ENCODE data around the gene VGLL3. TPM values are rescaled to one million over a fixed set of nuclear protein-coding genes. Genes with fewer than 3 reads are reported as not detected.

The VGLL3 gene
- total RNA-seq, 1 experiment from 2014 or later, result 0.10 TPM

DNA sequence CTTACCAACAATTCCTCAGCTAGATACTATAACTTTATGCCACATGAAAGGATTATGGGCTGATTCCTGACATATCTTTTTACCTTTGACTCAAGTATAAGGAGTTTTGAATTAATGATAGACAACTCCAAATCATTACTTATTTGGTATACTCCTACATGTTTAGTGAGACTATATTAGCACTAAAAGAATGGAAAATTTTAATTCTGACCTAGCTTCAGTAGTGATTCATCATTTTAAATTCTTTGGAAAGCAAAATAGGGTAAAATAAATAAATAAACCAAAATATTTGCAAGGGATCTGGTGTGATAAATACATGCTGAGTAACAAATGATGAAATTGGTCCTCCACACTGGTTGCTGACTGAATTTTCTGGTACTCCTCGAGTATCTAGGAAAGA, 42.3 kb upstream of the VGLL3 start:
- ChIA-PET RAD21 (ENCODE audit: low non-redundant PET in 1 of 2, low total read pairs in 2 of 2, uncharacterized antibody in 2 of 2, unreplicated experiment in 2 of 2) (no interaction called here), CTCF (no interaction called here), POLR2A (no interaction called here)
- ATAC-seq (no peak), DNase-seq (ENCODE audit: low read depth, low spot score) (no peak)
- H4K20me1 ChIP-seq (ENCODE audit: insufficient read depth), result no peaks in the 10 kb centered on the region
- no peaks in the 10 kb centered on the region for H3K9me2 ChIP-seq (ENCODE audit: insufficient read depth)
- H3K27ac ChIP-seq (ENCODE audit: low read depth, low read length), result no peak overlapping the region
- H3K79me2 ChIP-seq (ENCODE audit: insufficient read depth, low read length), result no peaks in the 10 kb centered on the region
- H3K36me3 ChIP-seq (ENCODE audit: control insufficient read depth in 1 of 2, insufficient read depth in 2 of 2, low read length in 2 of 2), result no peaks in the 10 kb centered on the region
- no peaks in the 10 kb centered on the region for H3K4me1 ChIP-seq (ENCODE audit: control insufficient read depth in 1 of 2, insufficient read depth in 2 of 2, low read length in 2 of 2)
- intact Hi-C loops (cut with micrococcal nuclease), result no loop called here
- no peak overlapping the region for H2AFZ ChIP-seq (ENCODE audit: low read depth, low read length, poor library complexity, severe bottlenecking)
- no TSS peak for BruUV-seq (replicated peaks)
- no peaks in the 10 kb centered on the region for H3K27me3 ChIP-seq (ENCODE audit: insufficient read depth, low read length)
- H3K9ac ChIP-seq (ENCODE audit: low read length), result no peak overlapping the region
- H3K4me2 ChIP-seq (ENCODE audit: low read length), result no peak overlapping the region
- H3K9me3 ChIP-seq (ENCODE audit: control insufficient read depth in 1 of 2, insufficient read depth in 1 of 2, low read depth in 1 of 2, low read length in 2 of 2), result no peaks in the 10 kb centered on the region
- no peak for TF ChIP-seq EGR1 (IDR thresholded peaks at IDR 0.05; ENCODE audit: low read depth)
- no peak for TF ChIP-seq EZH2phosphoT487 (IDR thresholded peaks at IDR 0.05; ENCODE audit: borderline replicate concordance)
- no peak for TF ChIP-seq YY1 (IDR thresholded peaks at IDR 0.05; ENCODE audit: extremely low read depth, insufficient replicate concordance, low read depth, low read length)
- no peak for TF ChIP-seq EZH2 (IDR thresholded peaks at IDR 0.05)
- TF ChIP-seq, protein P1, sequence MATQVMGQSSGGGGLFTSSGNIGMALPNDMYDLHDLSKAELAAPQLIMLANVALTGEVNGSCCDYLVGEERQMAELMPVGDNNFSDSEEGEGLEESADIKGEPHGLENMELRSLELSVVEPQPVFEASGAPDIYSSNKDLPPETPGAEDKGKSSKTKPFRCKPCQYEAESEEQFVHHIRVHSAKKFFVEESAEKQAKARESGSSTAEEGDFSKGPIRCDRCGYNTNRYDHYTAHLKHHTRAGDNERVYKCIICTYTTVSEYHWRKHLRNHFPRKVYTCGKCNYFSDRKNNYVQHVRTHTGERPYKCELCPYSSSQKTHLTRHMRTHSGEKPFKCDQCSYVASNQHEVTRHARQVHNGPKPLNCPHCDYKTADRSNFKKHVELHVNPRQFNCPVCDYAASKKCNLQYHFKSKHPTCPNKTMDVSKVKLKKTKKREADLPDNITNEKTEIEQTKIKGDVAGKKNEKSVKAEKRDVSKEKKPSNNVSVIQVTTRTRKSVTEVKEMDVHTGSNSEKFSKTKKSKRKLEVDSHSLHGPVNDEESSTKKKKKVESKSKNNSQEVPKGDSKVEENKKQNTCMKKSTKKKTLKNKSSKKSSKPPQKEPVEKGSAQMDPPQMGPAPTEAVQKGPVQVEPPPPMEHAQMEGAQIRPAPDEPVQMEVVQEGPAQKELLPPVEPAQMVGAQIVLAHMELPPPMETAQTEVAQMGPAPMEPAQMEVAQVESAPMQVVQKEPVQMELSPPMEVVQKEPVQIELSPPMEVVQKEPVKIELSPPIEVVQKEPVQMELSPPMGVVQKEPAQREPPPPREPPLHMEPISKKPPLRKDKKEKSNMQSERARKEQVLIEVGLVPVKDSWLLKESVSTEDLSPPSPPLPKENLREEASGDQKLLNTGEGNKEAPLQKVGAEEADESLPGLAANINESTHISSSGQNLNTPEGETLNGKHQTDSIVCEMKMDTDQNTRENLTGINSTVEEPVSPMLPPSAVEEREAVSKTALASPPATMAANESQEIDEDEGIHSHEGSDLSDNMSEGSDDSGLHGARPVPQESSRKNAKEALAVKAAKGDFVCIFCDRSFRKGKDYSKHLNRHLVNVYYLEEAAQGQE (IDR thresholded peaks at IDR 0.05; ENCODE audit: low read depth), result no peak
- TF ChIP-seq CBX3 (IDR thresholded peaks at IDR 0.05; ENCODE audit: low read depth), result no peak
- TF ChIP-seq, protein P2, sequence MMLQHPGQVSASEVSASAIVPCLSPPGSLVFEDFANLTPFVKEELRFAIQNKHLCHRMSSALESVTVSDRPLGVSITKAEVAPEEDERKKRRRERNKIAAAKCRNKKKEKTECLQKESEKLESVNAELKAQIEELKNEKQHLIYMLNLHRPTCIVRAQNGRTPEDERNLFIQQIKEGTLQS (IDR thresholded peaks at IDR 0.05), result no peak
- TF ChIP-seq JUND (IDR thresholded peaks at IDR 0.05), result no peak
- no peak for TF ChIP-seq FOSL1 (IDR thresholded peaks at IDR 0.05; ENCODE audit: low read depth)
- TF ChIP-seq POLR2AphosphoS5 (IDR thresholded peaks at IDR 0.05; ENCODE audit: low read depth, low read length), result no peak
- TF ChIP-seq ZBTB33 (IDR thresholded peaks at IDR 0.05; ENCODE audit: extremely low read depth, insufficient replicate concordance, low read length), result no peak
- TF ChIP-seq CTCF (IDR thresholded peaks at IDR 0.05 in 2 of 3, conservative IDR thresholded peaks at IDR 0.05 in 1 of 3; ENCODE audit: borderline replicate concordance in 1 of 3, insufficient read depth in 1 of 3, low read depth in 2 of 3, low read length in 2 of 3), result no peak
- no peak for TF ChIP-seq ZNF274 (IDR thresholded peaks at IDR 0.05; ENCODE audit: low read depth, low read length)
- no peak for TF ChIP-seq SP1 (IDR thresholded peaks at IDR 0.05; ENCODE audit: low read depth)
- TF ChIP-seq SRF (IDR thresholded peaks at IDR 0.05; ENCODE audit: low read depth), result no peak
- TF ChIP-seq CEBPB (IDR thresholded peaks at IDR 0.05; ENCODE audit: low read depth), result no peak
- no peak for TF ChIP-seq POLR2A (IDR thresholded peaks at IDR 0.05; ENCODE audit: borderline replicate concordance, extremely low read depth, insufficient read depth, insufficient read length)
- no peak for TF ChIP-seq MAX (IDR thresholded peaks at IDR 0.05)
- no peak for TF ChIP-seq RAD21 (IDR thresholded peaks at IDR 0.05; ENCODE audit: low read depth)
- TF ChIP-seq ZFX (IDR thresholded peaks at IDR 0.05), result no peak
- no peak overlapping the region for H3K4me3 ChIP-seq (replicated peaks in 1 of 2; ENCODE audit: low read depth in 1 of 2, low read length in 2 of 2)
